ENCODE data around the gene HMCN1.

DNA sequence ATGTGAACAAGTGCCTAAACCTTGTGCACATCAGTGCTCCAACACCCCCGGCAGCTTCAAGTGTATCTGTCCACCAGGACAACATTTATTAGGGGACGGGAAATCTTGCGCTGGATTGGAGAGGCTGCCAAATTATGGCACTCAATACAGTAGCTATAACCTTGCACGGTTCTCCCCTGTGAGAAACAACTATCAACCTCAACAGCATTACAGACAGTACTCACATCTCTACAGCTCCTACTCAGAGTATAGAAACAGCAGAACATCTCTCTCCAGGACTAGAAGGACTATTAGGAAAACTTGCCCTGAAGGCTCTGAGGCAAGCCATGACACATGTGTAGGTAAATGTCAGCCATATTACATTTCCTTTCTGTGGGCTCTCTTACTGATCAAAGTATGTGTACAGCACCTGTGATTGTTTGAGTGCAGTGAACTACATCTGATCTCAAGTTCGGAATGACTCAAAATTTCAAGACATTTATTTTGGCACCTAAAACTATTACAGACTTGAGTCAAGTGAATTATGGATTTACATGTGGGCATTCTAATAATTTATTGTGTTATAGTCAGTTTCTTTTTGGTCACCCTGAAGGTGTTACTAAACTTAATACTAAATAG lies 444.3 kb downstream of the HMCN1 start:
- TF ChIP-seq, protein P1, sequence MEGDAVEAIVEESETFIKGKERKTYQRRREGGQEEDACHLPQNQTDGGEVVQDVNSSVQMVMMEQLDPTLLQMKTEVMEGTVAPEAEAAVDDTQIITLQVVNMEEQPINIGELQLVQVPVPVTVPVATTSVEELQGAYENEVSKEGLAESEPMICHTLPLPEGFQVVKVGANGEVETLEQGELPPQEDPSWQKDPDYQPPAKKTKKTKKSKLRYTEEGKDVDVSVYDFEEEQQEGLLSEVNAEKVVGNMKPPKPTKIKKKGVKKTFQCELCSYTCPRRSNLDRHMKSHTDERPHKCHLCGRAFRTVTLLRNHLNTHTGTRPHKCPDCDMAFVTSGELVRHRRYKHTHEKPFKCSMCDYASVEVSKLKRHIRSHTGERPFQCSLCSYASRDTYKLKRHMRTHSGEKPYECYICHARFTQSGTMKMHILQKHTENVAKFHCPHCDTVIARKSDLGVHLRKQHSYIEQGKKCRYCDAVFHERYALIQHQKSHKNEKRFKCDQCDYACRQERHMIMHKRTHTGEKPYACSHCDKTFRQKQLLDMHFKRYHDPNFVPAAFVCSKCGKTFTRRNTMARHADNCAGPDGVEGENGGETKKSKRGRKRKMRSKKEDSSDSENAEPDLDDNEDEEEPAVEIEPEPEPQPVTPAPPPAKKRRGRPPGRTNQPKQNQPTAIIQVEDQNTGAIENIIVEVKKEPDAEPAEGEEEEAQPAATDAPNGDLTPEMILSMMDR (conservative IDR thresholded peaks at IDR 0.05): no peak
- TF ChIP-seq EZH2 (IDR thresholded peaks at IDR 0.05; ENCODE audit: low read depth): no peak
